Measurements from ENCODE around the gene IER3.

GRCh38 chr6:30778001-30778635 is 33.8 kb upstream of the IER3 start:
- TF ChIP-seq EP300 (IDR thresholded peaks at IDR 0.05; ENCODE audit: borderline replicate concordance): no peak
- TF ChIP-seq CEBPB (IDR thresholded peaks at IDR 0.05): no peak
- no peak for TF ChIP-seq YY1 (IDR thresholded peaks at IDR 0.05; ENCODE audit: low read depth)
- TF ChIP-seq CREB1 (IDR thresholded peaks at IDR 0.05; ENCODE audit: low read depth): no peak
- TF ChIP-seq NFIC (IDR thresholded peaks at IDR 0.05): no peak
- no peak for TF ChIP-seq TEAD4 (IDR thresholded peaks at IDR 0.05)
- no peak for TF ChIP-seq REST (IDR thresholded peaks at IDR 0.05; ENCODE audit: low read depth)
- TF ChIP-seq TCF12 (IDR thresholded peaks at IDR 0.05; ENCODE audit: low read depth): no peak
- TF ChIP-seq MAX (IDR thresholded peaks at IDR 0.05): no peak
- no peak for TF ChIP-seq ZBTB7A (IDR thresholded peaks at IDR 0.05; ENCODE audit: low read depth)
- no peak for TF ChIP-seq RAD21 (IDR thresholded peaks at IDR 0.05; ENCODE audit: low read depth)

Data from Ishikawa (cell line).